Uterus (tissue), 4 donors: ENCODE measurements around the gene CTSL. TPM values are rescaled to one million over a fixed set of nuclear protein-coding genes. Genes with fewer than 3 reads are reported as not detected.

ENCODE experiments used
- DNase-seq, 2 donors: peaks; one replicate each; pipeline ENCODE4 v3.0.0-alpha.2; 2019 to 2020
- H3K27ac ChIP-seq, 2 donors: fragments of 200-600 bp; sonication (generic); 1 replicate in 1 of 2; 2 replicates in 1 of 2; pipeline ENCODE4 v1.5.1; 2016 to 2018
- H3K27me3 ChIP-seq, 2 donors: fragments of 200-600 bp; sonication (generic); one replicate each; pipeline ENCODE4 v1.5.1; 2018 to 2019; ENCODE audit warnings: control low read depth in 1 of 2
- H3K36me3 ChIP-seq, 2 donors: fragments of 200-600 bp; sonication (generic); one replicate each; pipeline ENCODE4 v1.5.1; 2019; ENCODE audit warnings: control low read depth in 1 of 2
- H3K4me1 ChIP-seq, 2 donors: fragments of 200-600 bp; sonication (generic); one replicate each; pipeline ENCODE4 v1.5.1; 2018 to 2019; ENCODE audit warnings: control low read depth in 1 of 2
- H3K4me3 ChIP-seq, 2 donors: fragments of 200-600 bp; sonication (generic); 1 replicate in 1 of 2; 2 replicates in 1 of 2; pipeline ENCODE4 v1.5.1; 2018 to 2019; ENCODE audit warnings: mild to moderate bottlenecking in 1 of 2
- H3K9me3 ChIP-seq, 2 donors: fragments of 200-600 bp; sonication (generic); one replicate each; pipeline ENCODE4 v1.5.1; 2019; ENCODE audit warnings: control low read depth in 1 of 2
- POLR2A ChIP-seq, 2 donors: fragments of 450-650 bp; IDR thresholded peaks; one replicate each; pipeline ENCODE4 v1.6.1; 2016; ENCODE audit warnings: antibody characterized with exemption in 2 of 2, mild to moderate bottlenecking in 1 of 2, moderate library complexity in 1 of 2
- intact Hi-C: fragments of 100-400 bp; cut with DNase I; formaldehyde crosslinking; loops from one replicate; pipeline ENCODE4 v1.15.1; 2023; ENCODE audit warnings: low total_unique reads
- total RNA-seq, 4 donors: library from RNA; depleted of rRNA in 3 of 4; stranded (reverse); fragments of >200 nt in 3 of 4; gene quantifications; one replicate each; pipeline versions ENCODE4 v1.1.0 to v1.2.4, GENCODE V29; 2014 to 2023
- TF ChIP-seq, protein P1 (sequence below), 4 experiments: fragments of 200-600 bp in 2 of 4; fragments of 450-650 bp in 2 of 4; sonication (generic) in 2 of 4; IDR thresholded peaks; one replicate each; pipeline ENCODE4 v1.5.1; 2016 to 2019; ENCODE audit warnings: antibody characterized with exemption in 4 of 4, mild to moderate bottlenecking in 2 of 4, moderate library complexity in 1 of 4
- donor health status: DM: yes; HTN: yes; CAD: no.

The CTSL gene
- total RNA-seq, 4 donors from 2014 or later: 84.3 to 183 (median 147) TPM

DNA sequence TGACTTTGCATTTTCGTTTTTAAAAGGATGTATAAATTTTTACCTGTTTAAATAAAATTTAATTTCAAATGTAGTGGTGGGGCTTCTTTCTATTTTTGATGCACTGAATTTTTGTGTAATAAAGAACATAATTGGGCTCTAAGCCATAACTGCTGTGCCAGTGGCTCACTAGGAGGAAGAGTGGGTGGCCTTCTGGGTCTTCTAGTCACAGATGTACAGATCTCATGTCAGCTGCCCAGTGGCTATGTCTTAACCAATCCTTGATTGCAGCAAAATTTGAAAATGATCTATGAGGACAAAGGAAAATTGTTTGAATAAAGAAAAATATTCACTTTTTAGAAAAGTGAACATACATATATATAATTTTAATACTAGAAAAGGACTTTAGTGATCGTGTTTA, 5.4 kb downstream of the CTSL start:
- Histone ChIP-seq H3K27me3 (no peaks in the 10 kb centered on the region), H3K36me3 (no peaks in the 10 kb centered on the region), H3K4me3 (no peak overlapping the region), H3K9me3 (no peaks in the 10 kb centered on the region), H3K27ac (no peak overlapping the region), H3K4me1 (peaks cover 10% of the 10 kb centered on the region in 2 donors)
- TF ChIP-seq, protein P1, sequence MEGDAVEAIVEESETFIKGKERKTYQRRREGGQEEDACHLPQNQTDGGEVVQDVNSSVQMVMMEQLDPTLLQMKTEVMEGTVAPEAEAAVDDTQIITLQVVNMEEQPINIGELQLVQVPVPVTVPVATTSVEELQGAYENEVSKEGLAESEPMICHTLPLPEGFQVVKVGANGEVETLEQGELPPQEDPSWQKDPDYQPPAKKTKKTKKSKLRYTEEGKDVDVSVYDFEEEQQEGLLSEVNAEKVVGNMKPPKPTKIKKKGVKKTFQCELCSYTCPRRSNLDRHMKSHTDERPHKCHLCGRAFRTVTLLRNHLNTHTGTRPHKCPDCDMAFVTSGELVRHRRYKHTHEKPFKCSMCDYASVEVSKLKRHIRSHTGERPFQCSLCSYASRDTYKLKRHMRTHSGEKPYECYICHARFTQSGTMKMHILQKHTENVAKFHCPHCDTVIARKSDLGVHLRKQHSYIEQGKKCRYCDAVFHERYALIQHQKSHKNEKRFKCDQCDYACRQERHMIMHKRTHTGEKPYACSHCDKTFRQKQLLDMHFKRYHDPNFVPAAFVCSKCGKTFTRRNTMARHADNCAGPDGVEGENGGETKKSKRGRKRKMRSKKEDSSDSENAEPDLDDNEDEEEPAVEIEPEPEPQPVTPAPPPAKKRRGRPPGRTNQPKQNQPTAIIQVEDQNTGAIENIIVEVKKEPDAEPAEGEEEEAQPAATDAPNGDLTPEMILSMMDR (IDR thresholded peaks at IDR 0.05): no peak
- no peak for TF ChIP-seq POLR2A (IDR thresholded peaks at IDR 0.05)
- intact Hi-C loops: no loop called here
- no peak for DNase-seq

DNA sequence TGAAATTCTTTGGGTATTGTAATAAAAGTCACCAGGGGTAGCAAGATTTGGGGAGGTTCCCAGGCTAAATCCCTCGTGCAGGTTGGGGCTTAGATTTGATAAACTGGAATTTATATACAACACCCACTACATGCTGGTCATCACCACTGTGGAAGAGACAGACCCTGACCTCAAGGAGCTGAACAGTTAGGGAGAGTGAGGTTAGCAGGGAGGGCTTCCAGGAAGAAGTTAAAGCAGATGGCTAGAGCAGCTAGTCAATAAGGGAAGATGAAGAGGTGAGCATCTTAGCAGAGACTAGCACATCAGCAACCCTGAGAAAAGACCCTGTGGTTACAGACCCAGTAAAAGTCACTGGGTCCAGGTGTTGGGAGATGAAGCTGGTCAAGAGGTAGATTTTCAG, 6.4 kb downstream of the CTSL start:
- intact Hi-C loops: no loop called here
- Histone ChIP-seq H3K27ac (no peak overlapping the region), H3K27me3 (no peaks in the 10 kb centered on the region)

DNA sequence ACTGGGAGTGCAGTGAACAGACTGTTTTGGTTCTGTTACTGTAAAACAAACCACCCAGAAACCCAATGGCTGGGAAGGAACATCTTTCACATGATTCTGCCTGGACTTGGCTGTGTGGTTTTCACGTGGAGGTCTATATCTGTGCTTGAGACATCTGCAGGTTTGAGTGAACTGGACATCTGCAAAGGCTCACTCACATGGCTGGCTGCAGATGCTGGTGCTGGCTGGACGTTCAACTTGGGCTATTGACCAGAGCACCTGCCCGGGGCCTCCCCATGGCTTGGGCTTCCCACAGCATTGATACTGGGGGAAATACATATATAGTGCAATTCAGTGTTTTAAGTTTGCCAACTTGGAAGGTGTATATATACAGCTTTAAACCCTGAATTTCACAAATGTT, 6.8 kb downstream of the CTSL start:
- no peak for DNase-seq
- no peaks in the 10 kb centered on the region for H3K9me3 ChIP-seq
- H3K36me3 ChIP-seq: no peaks in the 10 kb centered on the region
- no peak overlapping the region for H3K4me3 ChIP-seq
- intact Hi-C loops: no loop called here
- TF ChIP-seq, protein P1 (IDR thresholded peaks at IDR 0.05): no peak
- TF ChIP-seq POLR2A (IDR thresholded peaks at IDR 0.05): no peak
- H3K4me1 ChIP-seq: peaks cover under 1 to 10% of the 10 kb centered on the region in 2 donors
- no peaks in the 10 kb centered on the region for H3K27me3 ChIP-seq
- no peak overlapping the region for H3K27ac ChIP-seq

More for the DNA sequence above, 6.4 kb downstream of the CTSL start:
- Histone ChIP-seq H3K9me3 (no peaks in the 10 kb centered on the region), H3K4me1 (peaks cover 5 to 10% of the 10 kb centered on the region in 2 donors), H3K36me3 (no peaks in the 10 kb centered on the region), H3K4me3 (no peak overlapping the region)
- DNase-seq: no peak
- TF ChIP-seq, protein P1 (IDR thresholded peaks at IDR 0.05): no peak
- no peak for TF ChIP-seq POLR2A (IDR thresholded peaks at IDR 0.05)

DNA sequence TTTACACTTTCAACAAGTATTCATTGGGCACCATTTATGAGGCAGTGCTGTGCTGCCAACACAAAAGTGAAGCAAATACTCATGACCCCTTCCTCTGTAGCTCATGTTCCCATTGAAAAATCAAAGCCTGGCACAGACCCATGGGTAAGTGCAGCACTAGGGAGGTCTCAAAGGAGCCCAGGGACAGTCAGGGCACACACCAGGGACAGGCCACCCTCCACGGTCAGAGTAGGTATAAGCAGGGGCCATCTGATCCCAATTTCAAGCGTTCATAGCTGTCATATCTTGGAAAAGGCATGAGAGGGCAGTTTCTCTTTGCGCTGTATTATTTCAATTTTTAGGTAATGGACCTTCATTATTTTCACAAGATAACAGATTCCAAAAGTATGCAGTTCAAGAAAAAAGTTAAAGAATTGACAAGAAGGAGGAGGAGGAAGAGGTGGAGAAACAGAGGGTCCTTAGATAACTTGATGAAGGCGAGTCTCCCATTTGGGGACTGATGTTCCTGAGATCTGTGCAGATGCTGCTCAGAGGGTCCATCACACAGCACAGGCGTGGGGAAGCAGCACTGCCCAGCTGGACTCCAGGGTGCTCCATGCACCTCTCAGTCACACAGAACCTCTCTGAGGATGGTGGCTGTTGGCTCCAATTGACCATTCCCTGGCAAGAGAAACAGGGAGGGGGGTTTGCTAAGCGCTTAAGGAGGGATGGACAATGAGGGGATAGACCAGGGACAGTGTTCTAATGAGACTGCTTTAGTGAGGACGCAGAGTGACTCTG, 7.5 kb downstream of the CTSL start:
- DNase-seq: no peak
- Histone ChIP-seq H3K4me1 (peaks cover 0 to 6% of the 10 kb centered on the region in 2 donors), H3K27me3 (no peaks in the 10 kb centered on the region), H3K9me3 (no peaks in the 10 kb centered on the region), H3K27ac (no peak overlapping the region), H3K4me3 (no peak overlapping the region), H3K36me3 (no peaks in the 10 kb centered on the region)
- TF ChIP-seq POLR2A (IDR thresholded peaks at IDR 0.05): no peak
- TF ChIP-seq, protein P1 (IDR thresholded peaks at IDR 0.05): no peak
- intact Hi-C loops: no loop called here

DNA sequence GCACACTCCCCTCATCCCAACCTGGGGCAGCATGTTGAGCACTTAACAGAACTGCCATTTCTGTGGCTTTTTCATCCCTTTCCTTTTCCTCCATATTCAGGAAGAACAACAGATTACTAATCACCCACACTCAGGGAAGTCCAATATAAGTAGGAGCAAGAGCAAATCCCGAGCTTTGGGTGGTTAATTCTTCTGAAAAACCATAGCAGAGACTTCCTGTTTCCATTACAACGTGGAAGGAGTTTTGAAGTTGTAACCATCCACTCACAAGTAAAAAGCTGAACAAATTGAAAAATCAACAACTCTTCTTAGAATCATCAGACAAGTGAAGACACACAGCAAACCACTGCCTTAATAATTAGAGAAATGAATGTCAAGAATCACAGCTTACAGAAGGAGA, 8.2 kb downstream of the CTSL start:
- TF ChIP-seq, protein P1 (IDR thresholded peaks at IDR 0.05): no peak
- TF ChIP-seq POLR2A (IDR thresholded peaks at IDR 0.05): no peak
- no peak overlapping the region for H3K27ac ChIP-seq
- no peaks in the 10 kb centered on the region for H3K9me3 ChIP-seq
- no peaks in the 10 kb centered on the region for H3K27me3 ChIP-seq
- no peaks in the 10 kb centered on the region for H3K36me3 ChIP-seq
- no peak overlapping the region for H3K4me3 ChIP-seq
- DNase-seq: no peak
- intact Hi-C loops: no loop called here
- H3K4me1 ChIP-seq: no peaks in the 10 kb centered on the region
